MM.1S (cell line): ENCODE data around the gene KARS1.

ENCODE experiments used
- CTCF ChIP-seq: fragments of 300-600 bp; sonication (generic); IDR thresholded peaks from 2 replicates; pipeline ENCODE4 v1.5.1; 2016; ENCODE audit warnings: antibody characterized with exemption, low read length, mixed read lengths
- EZH2phosphoT487 ChIP-seq: fragments of 300-600 bp; sonication (generic); IDR thresholded peaks from 2 replicates; pipeline ENCODE4 v1.6.1; 2018; ENCODE audit warnings: antibody characterized with exemption, low read length

DNA sequence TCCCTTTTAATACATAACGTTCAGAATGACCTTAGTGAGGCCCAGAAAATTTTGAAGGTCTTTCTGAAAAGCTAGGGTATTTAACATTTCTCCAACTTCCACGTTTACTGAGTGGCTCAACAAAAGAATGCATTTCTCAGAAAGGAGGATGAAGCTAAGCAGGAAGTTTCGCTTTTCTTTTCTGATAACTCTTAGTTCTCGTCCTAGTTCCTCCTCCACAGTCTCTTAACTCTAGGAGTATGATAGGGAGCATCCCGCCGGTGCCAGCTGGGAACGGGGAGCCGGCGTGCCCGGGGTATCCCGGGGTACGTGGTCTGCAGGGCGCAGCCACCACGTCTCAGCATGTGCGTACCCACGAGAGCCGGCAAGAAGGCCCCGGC is 363 bp downstream of the KARS1 start:
- TF ChIP-seq EZH2phosphoT487 = no peak
- no peak for TF ChIP-seq CTCF
